HepG2 (cell line): ENCODE data around the gene IRF2BPL. TPM values are rescaled to one million over a fixed set of nuclear protein-coding genes. Genes with fewer than 3 reads are reported as not detected.

Experiments
- ATAC-seq: fragments of 200-7000 bp; cut with Tn5 transposase; 3 replicates; pipeline ENCODE4 v1.9.1; 2020; ENCODE audit warnings: mild to moderate bottlenecking, moderate library complexity
- BruUV-seq: library from RNA; stranded (reverse); fragments of 400-500 nt; replicated peaks from 2 replicates; lab custom pipeline; 2021; lab: Mats Ljungman, UMichigan
- CTCF ChIA-PET: fragments of 300-600 bp; formaldehyde crosslinking; extraction: SDS; loops from one replicate; lab custom pipeline; 2021; ENCODE audit warnings: low total read pairs, inconsistent platforms, low intra/inter-chr PET ratio; lab: Yijun Ruan, JAX
- POLR2A ChIA-PET: fragments of 350-600 bp; sonication (Branson Sonifier 250); formaldehyde crosslinking; loops from one replicate; lab custom pipeline; 2020; ENCODE audit warnings: antibody characterized with exemption, inconsistent platforms; lab: Yijun Ruan, JAX
- DNase-seq: peaks from one replicate; pipeline ENCODE4 v3.0.0-alpha.2; 2015; ENCODE audit warnings: low spot score
- FAIRE-seq: peaks from 3 replicates; lab custom pipeline; 2011; peaks lifted over from hg19 to GRCh38; lab: Jason Lieb, UNC
- H2AFZ ChIP-seq: one replicate; pipeline ENCODE4 v1.6.1; 2011; ENCODE audit warnings: low read length, inconsistent platforms
- H3K27ac ChIP-seq: fragments of 300-600 bp; 3 replicates; pipeline ENCODE4 v1.8.0; 2011; ENCODE audit warnings: mixed run types, mild to moderate bottlenecking, mixed read lengths, low read length, inconsistent platforms; ENCODE audit not compliant: insufficient read depth; ENCODE audit errors: extremely low read length
- H3K27me3 ChIP-seq, 2 experiments: fragments of 200-600 bp in 1 of 2; 2 replicates in 1 of 2; 3 replicates in 1 of 2; pipeline versions ENCODE4 v1.6.0 to v1.8.0; 2011; ENCODE audit warnings: low read length in 2 of 2, mild to moderate bottlenecking in 2 of 2, moderate library complexity in 2 of 2, inconsistent platforms in 1 of 2; ENCODE audit not compliant: insufficient read depth in 2 of 2, control insufficient read depth in 1 of 2
- H3K36me3 ChIP-seq, 2 experiments: fragments of 200-600 bp in 1 of 2; replicated peaks in 1 of 2; 2 replicates in 1 of 2; 3 replicates in 1 of 2; pipeline versions ENCODE4 v1.5.1 to v1.8.0; 2011; ENCODE audit warnings: low read length in 2 of 2, inconsistent platforms in 1 of 2; ENCODE audit not compliant: insufficient read depth in 2 of 2, control insufficient read depth in 1 of 2
- H3K4me1 ChIP-seq: 2 replicates; pipeline ENCODE4 v1.5.1; 2012; ENCODE audit warnings: low read length, inconsistent platforms; ENCODE audit not compliant: insufficient read depth
- H3K4me2 ChIP-seq: 2 replicates; pipeline ENCODE4 v1.6.0; 2011; ENCODE audit warnings: low read depth, low read length, inconsistent platforms
- H3K4me3 ChIP-seq, 3 experiments: fragments of 200-600 bp in 1 of 3; sonication (generic), shearing (Covaris generic) in 1 of 3; replicated peaks in 1 of 3; 2 replicates each; pipeline ENCODE4 v1.5.1; 2011 to 2016; ENCODE audit warnings: low read length in 3 of 3, inconsistent platforms in 2 of 3, low read depth in 2 of 3, mild to moderate bottlenecking in 2 of 3, control low read depth in 1 of 3, mixed read lengths in 1 of 3; ENCODE audit not compliant: insufficient read depth in 1 of 3
- H3K79me2 ChIP-seq: one replicate; pipeline ENCODE4 v1.6.1; 2011; ENCODE audit warnings: low read length, inconsistent platforms; ENCODE audit not compliant: insufficient read depth
- H3K9ac ChIP-seq: 2 replicates; pipeline ENCODE4 v1.6.0; 2011; ENCODE audit warnings: mild to moderate bottlenecking, low read depth, low read length, inconsistent platforms; ENCODE audit not compliant: insufficient read depth
- H3K9me3 ChIP-seq: 2 replicates; pipeline ENCODE4 v1.5.1; 2012; ENCODE audit warnings: mild to moderate bottlenecking, low read length
- H4K20me1 ChIP-seq: 2 replicates; pipeline ENCODE4 v1.6.0; 2011; ENCODE audit warnings: inconsistent platforms, mild to moderate bottlenecking, low read length, moderate library complexity; ENCODE audit not compliant: insufficient read depth
- NFAT5 ChIP-seq: sonication (generic); formaldehyde crosslinking; IDR thresholded peaks from 2 replicates; pipeline ENCODE4 v1.4.0; 2020; ENCODE audit warnings: missing genetic modification reagents
- ZBTB20 ChIP-seq: sonication (generic); formaldehyde crosslinking; IDR thresholded peaks from 2 replicates; pipeline ENCODE4 v1.8.1; 2023; ENCODE audit warnings: missing genetic modification reagents, low read depth, mild to moderate bottlenecking, borderline replicate concordance
- ZNF614 ChIP-seq: IDR thresholded peaks from 2 replicates; pipeline ENCODE4 v1.6.1; 2018; ENCODE audit warnings: missing biosample characterization, missing genetic modification reagents, inconsistent platforms, borderline replicate concordance
- WGBS: methylation state at CpG from one replicate; pipeline ENCODE4 v1.1.6; 2017; ENCODE audit warnings: low lambda C conversion rate; 5-methylcytosine and 5-hydroxymethylcytosine counted together
- in situ Hi-C: cut with HindIII; loops from 2 replicates; pipeline ENCODE4 v1.10.0; 2017; ENCODE audit warnings: low pct_unique_long_range_greater_than_20kb; ENCODE audit not compliant: extremely low pct_ligation_motif_present
- intact Hi-C: fragments of 100-400 bp; cut with micrococcal nuclease; formaldehyde crosslinking; loops from one replicate; pipeline ENCODE4 v1.10.0; 2022; ENCODE audit not compliant: unreplicated experiment
- polyA plus RNA-seq, 8 experiments: library from polyadenylated mRNA; depleted of rRNA in 3 of 8; stranded (reverse) in 7 of 8; unstranded in 1 of 8; fragments of >200 nt; fragmentation: Illumina TruSeq in 4 of 8; extraction: Trizol in 4 of 8; gene quantifications; 2 replicates each; pipeline versions ENCODE4 v1.2.1 to v1.2.3, GENCODE V29; 2011 to 2016; ENCODE audit warnings: low read depth in 4 of 8, missing spikeins in 1 of 8, mixed read lengths in 1 of 8; ENCODE audit not compliant: insufficient read depth in 1 of 8
- total RNA-seq, 5 experiments: library from RNA; depleted of rRNA; stranded (reverse); fragments of >200 nt; fragmentation: Illumina TruSeq; extraction: Trizol; gene quantifications; 2 replicates each; pipeline ENCODE4 v1.2.3, GENCODE V29; 2016; ENCODE audit warnings: low read depth in 1 of 5

Gene IRF2BPL
- total and polyA plus RNA-seq, 2 of the 13 experiments (the other 11 are each of a cell fraction or from before 2014, with no cell fraction given) = 6.6 to 8.4 TPM

DNA sequence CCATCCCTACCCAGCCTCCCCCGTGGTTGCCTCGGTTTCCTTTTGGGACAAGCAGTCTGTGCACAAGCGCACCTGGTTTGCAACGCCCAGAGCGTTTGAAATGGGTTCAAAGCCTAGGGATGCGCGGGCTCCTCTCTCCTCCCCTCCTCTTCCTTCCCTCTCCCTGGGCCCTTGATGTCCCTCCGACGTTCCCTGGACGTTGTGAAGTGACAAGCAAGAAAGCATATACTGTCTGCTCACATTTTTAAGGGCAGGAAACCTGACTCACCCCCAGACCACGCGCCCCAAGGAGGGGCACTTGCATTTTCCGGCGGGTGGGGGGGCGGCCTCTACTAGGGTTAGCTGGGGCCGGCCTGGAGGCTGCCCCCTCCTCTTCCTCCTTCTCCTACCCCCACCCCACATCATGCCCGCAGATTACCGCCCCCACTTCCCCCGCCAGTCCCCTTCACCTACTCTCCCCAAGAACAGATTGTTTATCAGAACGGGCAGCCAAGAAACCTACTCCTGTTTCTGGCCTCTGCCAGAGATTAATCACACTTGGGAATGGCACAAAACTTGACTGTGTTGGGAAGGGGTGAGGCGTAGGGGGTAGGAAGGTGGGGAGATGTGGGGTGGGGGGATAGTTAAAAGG is 9.5 kb upstream of the IRF2BPL start:
- H3K9me3 ChIP-seq = no peaks in the 10 kb centered on the region
- H3K4me2 ChIP-seq = no peak overlapping the region
- H2AFZ ChIP-seq = no peak overlapping the region
- no peaks in the 10 kb centered on the region for H3K27me3 ChIP-seq
- TF ChIP-seq ZNF614 (CRISPR knock-in tag) (no peak), ZBTB20 (CRISPR knock-in tag) (no peak), NFAT5 (CRISPR knock-in tag) (no peak)
- BruUV-seq = no TSS peak
- no peak for FAIRE-seq
- in situ Hi-C loops = no loop called here
- intact Hi-C loops = no loop called here
- ChIA-PET POLR2A (no interaction called here), CTCF (no interaction called here)
- DNase-seq = no peak
- no peak overlapping the region for H3K4me3 ChIP-seq
- no peaks in the 10 kb centered on the region for H4K20me1 ChIP-seq
- no peak overlapping the region for H3K9ac ChIP-seq
- no peak overlapping the region for H3K27ac ChIP-seq
- ATAC-seq = no peak
- WGBS = 64% methylated on average over 21 of the region's 21 CpGs
- H3K36me3 ChIP-seq = no peaks in the 10 kb centered on the region
- H3K4me1 ChIP-seq = peaks cover 85% of the 10 kb centered on the region
- no peaks in the 10 kb centered on the region for H3K79me2 ChIP-seq
